Thymus (tissue), 11 donors: ENCODE results near the gene SELPLG. TPM values are rescaled to one million over a fixed set of nuclear protein-coding genes. Genes with fewer than 3 reads are reported as not detected.

Experiments used
- DNase-seq, 9 donors: peaks; one replicate each; pipeline ENCODE4 v3.0.0-alpha.2; 2013; ENCODE audit warnings: low spot score in 9 of 9, low read depth in 6 of 9, missing footprints in 1 of 9
- H3K27ac ChIP-seq, 2 donors: one replicate each; pipeline ENCODE4 v1.5.1; 2013; ENCODE audit warnings: control low read depth in 1 of 2, low read depth in 1 of 2, low read length in 1 of 2, mild to moderate bottlenecking in 1 of 2, moderate library complexity in 1 of 2
- H3K27me3 ChIP-seq, 2 donors: one replicate each; pipeline ENCODE4 v1.5.1; 2013; ENCODE audit warnings: low read length in 1 of 2; ENCODE audit not compliant: control insufficient read depth in 2 of 2, insufficient read depth in 1 of 2
- H3K36me3 ChIP-seq, 2 donors: one replicate each; pipeline ENCODE4 v1.5.1; 2013; ENCODE audit warnings: low read length in 1 of 2, mild to moderate bottlenecking in 1 of 2, moderate library complexity in 1 of 2; ENCODE audit not compliant: control insufficient read depth in 2 of 2, insufficient read depth in 2 of 2
- H3K4me1 ChIP-seq, 2 donors: one replicate each; pipeline ENCODE4 v1.5.1; 2013; ENCODE audit warnings: low read length in 2 of 2; ENCODE audit not compliant: control insufficient read depth in 2 of 2, insufficient read depth in 2 of 2
- H3K4me3 ChIP-seq, 2 donors: one replicate each; pipeline ENCODE4 v1.5.1; 2013; ENCODE audit warnings: low read length in 2 of 2, control low read depth in 1 of 2, mild to moderate bottlenecking in 1 of 2
- H3K9me3 ChIP-seq, 2 donors: one replicate each; pipeline ENCODE4 v1.5.1; 2013; ENCODE audit warnings: low read length in 1 of 2, mild to moderate bottlenecking in 1 of 2; ENCODE audit not compliant: control insufficient read depth in 2 of 2, insufficient read depth in 1 of 2
- WGBS: extraction: QIAGEN DNeasy Blood & Tissue Kit; methylation state at CpG from one replicate; pipeline ENCODE4 v1.1.7; 2013; 5-methylcytosine and 5-hydroxymethylcytosine counted together
- polyA plus RNA-seq: library from polyadenylated mRNA; stranded (reverse); fragments of 200-250 nt; gene quantifications from one replicate; pipeline ENCODE4 v1.2.3, GENCODE V29; 2013
- total RNA-seq: library from RNA; stranded (reverse); fragments of 120-200 nt; gene quantifications from one replicate; pipeline ENCODE4 v1.2.4, GENCODE V29; 2013
- donor health status: healthy.

SELPLG gene
- total and polyA plus RNA-seq, 2 donors: 28.0 to 69.6 TPM

- WGBS: 94% methylated on average over 4 of the region's 4 CpGs
- Histone ChIP-seq H3K27me3 (peaks cover 0 to 5% of the 10 kb centered on the region in 2 donors), H3K36me3 (no peaks in the 10 kb centered on the region), H3K4me1 (peaks cover 0 to 4% of the 10 kb centered on the region in 2 donors), H3K9me3 (no peaks in the 10 kb centered on the region), H3K4me3 (no peak overlapping the region), H3K27ac (no peak overlapping the region)
- DNase-seq: no peak
Measured at GRCh38 chr12:108605690-108606406, 27.8 kb downstream of the SELPLG start.

GRCh38 chr12:108605000-108605689 is 28.5 kb downstream of the SELPLG start:
- no peak overlapping the region for H3K4me3 ChIP-seq
- no peak for DNase-seq
- peaks cover 0 to 4% of the 10 kb centered on the region in 2 donors for H3K4me1 ChIP-seq
- 93% methylated on average over 3 of the region's 3 CpGs for WGBS
- no peak overlapping the region for H3K27ac ChIP-seq
- H3K9me3 ChIP-seq: no peaks in the 10 kb centered on the region
- peaks cover 0 to 5% of the 10 kb centered on the region in 2 donors for H3K27me3 ChIP-seq
- H3K36me3 ChIP-seq: no peaks in the 10 kb centered on the region

GRCh38 chr12:108604208-108604941 is 29.3 kb downstream of the SELPLG start:
- peaks cover 0 to under 1% of the 10 kb centered on the region in 2 donors for H3K4me1 ChIP-seq
- no peaks in the 10 kb centered on the region for H3K9me3 ChIP-seq
- peaks cover 0 to under 1% of the 10 kb centered on the region in 2 donors for H3K27me3 ChIP-seq
- no peak overlapping the region for H3K27ac ChIP-seq
- WGBS: 81% methylated on average over 14 of the region's 14 CpGs
- DNase-seq: no peak
- no peak overlapping the region for H3K4me3 ChIP-seq
- no peaks in the 10 kb centered on the region for H3K36me3 ChIP-seq

GRCh38 chr12:108603743-108604142 is 30.0 kb downstream of the SELPLG start:
- Histone ChIP-seq H3K27ac (no peak overlapping the region), H3K27me3 (no peaks in the 10 kb centered on the region), H3K4me3 (no peak overlapping the region), H3K9me3 (no peaks in the 10 kb centered on the region), H3K4me1 (no peaks in the 10 kb centered on the region), H3K36me3 (no peaks in the 10 kb centered on the region)
- 94% methylated on average over 4 of the region's 4 CpGs for WGBS
- DNase-seq: no peak

- Histone ChIP-seq H3K4me1 (no peaks in the 10 kb centered on the region), H3K4me3 (no peak overlapping the region), H3K27me3 (peaks cover 0 to 2% of the 10 kb centered on the region in 2 donors), H3K27ac (no peak overlapping the region), H3K9me3 (no peaks in the 10 kb centered on the region), H3K36me3 (no peaks in the 10 kb centered on the region)
- WGBS: 91% methylated on average over 15 of the region's 15 CpGs
- no peak for DNase-seq
Measured at GRCh38 chr12:108602976-108603704, 30.6 kb downstream of the SELPLG start.

GRCh38 chr12:108602209-108602705 is 31.4 kb downstream of the SELPLG start:
- Histone ChIP-seq H3K36me3 (no peaks in the 10 kb centered on the region), H3K4me3 (no peak overlapping the region), H3K27me3 (peaks cover 0 to 3% of the 10 kb centered on the region in 2 donors), H3K9me3 (no peaks in the 10 kb centered on the region), H3K27ac (no peak overlapping the region), H3K4me1 (no peaks in the 10 kb centered on the region)
- DNase-seq: no peak
- WGBS: 98% methylated on average over 9 of the region's 9 CpGs

GRCh38 chr12:108600702-108601007 is 33.0 kb downstream of the SELPLG start:
- Histone ChIP-seq H3K36me3 (no peaks in the 10 kb centered on the region), H3K4me3 (no peak overlapping the region), H3K27ac (no peak overlapping the region), H3K4me1 (no peaks in the 10 kb centered on the region), H3K27me3 (peaks cover 0 to 3% of the 10 kb centered on the region in 2 donors), H3K9me3 (no peaks in the 10 kb centered on the region)
- WGBS: 90% methylated on average over 4 of the region's 4 CpGs
- DNase-seq: no peak

GRCh38 chr12:108599948-108600701 is 33.6 kb downstream of the SELPLG start:
- WGBS: 92% methylated on average over 10 of the region's 10 CpGs
- Histone ChIP-seq H3K27ac (no peak overlapping the region), H3K27me3 (peaks cover 0 to 3% of the 10 kb centered on the region in 2 donors), H3K4me3 (no peak overlapping the region), H3K36me3 (no peaks in the 10 kb centered on the region), H3K4me1 (no peaks in the 10 kb centered on the region), H3K9me3 (no peaks in the 10 kb centered on the region)
- no peak for DNase-seq
